HG02870 (cell line): ENCODE data around the gene RNF167.

Experiments used
- ATAC-seq: cut with Tn5 transposase; IDR thresholded peaks from one replicate; pipeline ENCODE4 v1.9.1; 2021; ENCODE audit warnings: mild to moderate bottlenecking, moderate library complexity; ENCODE audit not compliant: unreplicated experiment

The RNF167 gene

DNA sequence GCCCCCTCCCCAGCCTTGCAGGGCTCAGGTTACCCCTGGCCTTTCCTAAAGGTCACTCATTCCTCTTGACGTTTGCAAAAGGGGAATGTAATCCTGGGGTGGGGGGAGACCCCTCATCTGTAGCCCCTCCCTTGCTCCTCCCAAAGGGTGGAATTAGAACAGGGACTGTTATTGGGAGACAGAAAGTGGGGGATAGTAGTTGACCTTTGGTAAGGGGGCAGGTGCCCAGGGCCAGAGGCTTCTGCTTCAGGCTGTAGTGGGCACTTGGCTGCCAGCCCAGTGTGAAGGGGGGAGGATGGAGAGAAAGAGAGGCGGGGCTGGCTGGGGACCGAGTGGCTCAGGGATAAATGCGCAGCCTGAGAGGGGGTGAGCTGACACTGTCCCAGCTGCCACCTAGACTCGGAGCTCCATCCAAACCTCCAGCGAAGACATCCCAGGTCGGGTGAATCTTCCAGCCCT is 10.7 kb downstream of the RNF167 start, which contains the start of gene ENO3:
Gene ENO3 (plus strand): TSS at position 374 of the 459 bp plus-strand sequence. CDS start 711 bp downstream, outside the sequence.
- no peak for ATAC-seq

DNA sequence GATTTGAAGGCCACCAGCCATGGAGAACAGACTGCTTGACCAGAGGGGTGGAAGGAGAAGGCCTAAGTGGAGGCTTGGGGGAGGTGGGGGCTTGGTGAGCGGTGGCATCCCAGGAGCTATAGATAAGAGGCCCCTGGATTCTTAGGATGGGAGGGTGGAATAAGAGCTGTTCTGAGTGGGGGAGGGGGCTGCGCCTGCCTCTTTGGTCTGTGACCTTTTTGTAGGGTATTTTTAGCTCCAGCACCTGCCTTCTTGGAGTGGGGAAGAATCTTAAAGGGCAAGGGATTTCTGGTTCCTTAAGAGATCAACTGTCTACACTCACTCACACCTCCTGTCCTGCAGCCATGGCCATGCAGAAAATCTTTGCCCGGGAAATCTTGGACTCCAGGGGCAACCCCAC is 11.4 kb downstream of the RNF167 start:
- no peak for ATAC-seq

DNA sequence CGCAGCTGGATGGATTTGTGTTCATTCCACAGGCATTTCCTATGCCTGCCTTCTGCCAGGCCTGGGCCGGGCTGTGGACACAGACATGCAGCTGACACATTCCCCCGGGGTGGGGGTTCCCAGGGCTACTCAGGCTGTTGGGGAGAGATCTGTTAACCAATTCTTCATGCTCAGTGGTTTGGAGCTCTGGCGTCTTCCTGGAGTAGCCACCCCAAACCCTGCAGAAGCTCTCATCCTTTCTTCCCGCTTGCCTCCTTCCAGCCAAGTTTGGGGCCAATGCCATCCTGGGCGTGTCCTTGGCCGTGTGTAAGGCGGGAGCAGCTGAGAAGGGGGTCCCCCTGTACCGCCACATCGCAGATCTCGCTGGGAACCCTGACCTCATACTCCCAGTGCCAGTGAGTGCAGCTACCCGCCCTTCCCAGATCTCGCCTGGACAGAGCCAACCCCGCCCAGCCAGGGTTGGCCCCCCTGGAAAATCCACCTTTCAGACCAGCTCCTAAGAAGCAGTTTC is 13.4 kb downstream of the RNF167 start:
- no peak for ATAC-seq

DNA sequence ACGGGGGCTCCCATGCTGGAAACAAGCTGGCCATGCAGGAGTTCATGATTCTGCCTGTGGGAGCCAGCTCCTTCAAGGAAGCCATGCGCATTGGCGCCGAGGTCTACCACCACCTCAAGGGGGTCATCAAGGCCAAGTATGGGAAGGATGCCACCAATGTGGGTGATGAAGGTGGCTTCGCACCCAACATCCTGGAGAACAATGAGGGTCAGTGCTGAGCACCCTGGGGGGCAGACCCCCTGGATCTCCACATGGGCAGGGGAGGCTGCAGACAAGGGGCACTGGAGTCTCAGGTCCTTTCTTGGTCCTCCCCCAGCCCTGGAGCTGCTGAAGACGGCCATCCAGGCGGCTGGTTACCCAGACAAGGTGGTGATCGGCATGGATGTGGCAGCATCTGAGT is 15.0 kb downstream of the RNF167 start:
- no peak for ATAC-seq

DNA sequence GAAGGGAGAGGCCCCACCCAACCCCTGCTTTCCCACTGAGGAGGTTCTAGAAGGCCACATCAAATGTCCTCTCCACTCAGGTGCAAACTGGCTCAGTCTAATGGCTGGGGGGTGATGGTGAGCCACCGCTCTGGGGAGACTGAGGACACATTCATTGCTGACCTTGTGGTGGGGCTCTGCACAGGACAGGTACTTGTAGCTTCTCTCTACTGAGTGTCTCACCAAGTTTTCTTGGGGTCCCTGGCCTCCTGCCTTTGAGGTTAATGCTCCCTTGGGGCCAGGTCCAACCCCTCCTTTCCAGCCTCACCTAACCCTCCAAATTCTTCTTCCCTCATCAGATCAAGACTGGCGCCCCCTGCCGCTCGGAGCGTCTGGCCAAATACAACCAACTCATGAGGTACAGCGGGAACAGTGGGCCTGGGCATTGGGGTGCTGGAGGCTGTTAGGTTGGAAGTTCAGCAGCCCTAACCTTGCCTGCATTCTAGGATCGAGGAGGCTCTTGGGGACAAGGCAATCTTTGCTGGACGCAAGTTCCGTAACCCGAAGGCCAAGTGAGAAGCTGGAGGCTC is 16.5 kb downstream of the RNF167 start:
- no peak for ATAC-seq

DNA sequence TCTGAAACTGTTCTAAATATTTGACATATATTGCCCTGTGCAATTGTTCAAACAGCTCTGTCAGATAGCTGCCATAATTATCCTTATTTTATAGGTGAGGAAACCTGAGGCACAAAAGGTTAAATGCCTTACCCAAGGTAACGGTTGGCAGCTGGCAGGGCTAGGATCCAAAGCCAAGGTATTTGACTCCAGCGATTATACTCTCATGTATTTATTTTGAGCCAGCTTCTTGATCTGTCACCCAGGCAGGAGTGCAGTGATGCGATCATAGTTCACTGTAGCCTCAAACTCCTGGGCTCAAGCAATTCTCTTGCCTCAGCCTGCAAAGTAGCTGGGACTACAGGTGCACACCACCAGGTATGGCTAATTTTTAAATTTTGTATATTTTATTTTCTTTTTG is 18.0 kb downstream of the RNF167 start:
- no peak for ATAC-seq

DNA sequence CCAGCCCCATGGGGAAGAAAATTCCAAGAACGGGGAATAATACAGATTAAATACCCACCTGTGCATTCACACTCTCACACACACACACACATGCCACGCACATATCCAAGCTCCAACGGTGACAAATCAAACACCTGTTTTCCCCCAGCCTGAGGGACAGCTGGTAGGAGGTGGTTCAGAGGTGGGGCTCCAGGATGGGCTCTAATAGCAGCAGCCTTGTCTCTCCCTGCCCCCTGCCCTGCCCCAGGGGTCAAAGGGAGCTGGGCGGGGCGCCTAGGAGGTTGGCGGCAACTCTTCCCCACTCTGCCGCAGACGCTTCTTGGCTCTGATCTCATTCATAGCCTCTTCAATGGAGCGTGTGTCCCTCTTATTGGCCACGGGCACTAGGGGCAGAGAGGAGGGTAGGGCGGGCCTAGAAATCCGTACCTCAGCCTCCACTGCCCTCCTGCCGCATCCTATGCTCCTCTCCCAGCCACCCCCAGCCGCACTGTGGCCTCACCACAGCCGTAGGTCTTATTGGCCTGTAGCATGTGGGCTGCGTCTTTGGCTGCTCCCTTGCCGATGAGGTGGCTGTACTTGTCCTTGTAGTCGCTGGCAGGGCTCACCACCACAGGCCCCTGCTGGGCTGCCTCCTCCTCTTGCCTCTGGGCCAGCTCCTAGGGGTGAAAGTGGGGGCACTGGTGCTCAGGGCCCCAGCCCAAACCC is 19.3 kb downstream of the RNF167 start:
- ATAC-seq: no peak

DNA sequence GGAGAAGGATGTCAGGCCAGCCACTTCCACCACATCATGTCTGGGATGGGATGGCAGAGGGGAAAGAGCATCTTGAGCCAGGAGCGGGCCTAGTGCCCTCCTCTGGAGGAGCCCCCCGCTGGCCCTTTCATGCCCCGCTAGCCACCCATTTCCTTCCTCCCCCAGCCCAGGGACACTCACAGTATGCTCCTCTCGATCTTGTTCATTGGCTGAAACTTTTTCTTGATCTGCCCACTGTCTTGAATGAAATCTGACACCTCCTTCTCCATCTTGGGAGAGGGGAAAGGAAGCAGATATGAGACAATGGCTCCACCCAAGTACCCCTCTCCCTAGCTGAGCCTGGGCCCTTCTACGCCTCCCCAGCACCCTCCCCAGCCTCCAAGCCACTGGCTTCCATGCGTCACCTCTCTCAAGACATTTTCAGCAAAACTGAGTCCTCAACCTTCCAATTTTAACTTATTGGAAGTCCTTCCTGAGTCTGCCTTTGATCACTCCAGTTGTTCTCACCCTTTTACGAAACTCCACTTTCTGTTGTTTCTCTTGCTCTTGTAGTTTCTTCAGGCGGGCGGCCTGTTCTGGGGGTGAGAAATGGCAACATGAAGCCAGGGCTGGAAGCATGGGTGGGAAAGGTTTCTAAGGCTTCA is 20.3 kb downstream of the RNF167 start:
- ATAC-seq: no peak

DNA sequence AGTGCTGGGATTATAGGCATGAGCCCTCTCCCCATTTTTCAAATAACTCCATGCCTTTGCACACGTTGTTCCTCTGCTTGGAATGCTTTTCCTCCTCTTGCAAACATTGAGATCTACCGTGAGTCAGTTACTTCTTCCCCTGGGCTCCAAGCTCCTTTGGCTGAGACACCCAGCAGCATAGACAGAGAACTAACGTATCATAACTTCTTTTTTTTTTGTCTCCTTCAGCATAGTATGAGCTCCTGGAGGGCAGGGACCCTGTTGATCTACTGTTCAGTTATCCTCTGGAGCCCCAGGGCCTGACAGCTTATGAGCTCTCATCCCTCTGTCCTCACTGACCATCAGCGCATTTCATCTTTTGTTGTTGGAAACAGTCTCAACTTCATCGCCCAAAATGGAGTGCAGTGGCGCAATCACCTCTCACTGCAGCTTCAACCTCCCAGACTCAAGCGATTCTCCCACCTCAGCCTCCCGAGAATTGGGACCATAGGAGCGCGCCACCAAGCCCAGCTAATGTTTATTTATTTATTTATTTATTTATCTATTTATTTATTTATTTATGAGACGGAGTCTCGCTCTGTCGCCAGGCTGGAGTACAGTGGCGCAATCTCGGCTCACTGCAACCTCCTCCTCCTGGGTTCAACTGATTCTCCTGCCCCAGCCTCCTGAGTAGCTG is 25.4 kb downstream of the RNF167 start:
- no peak for ATAC-seq

DNA sequence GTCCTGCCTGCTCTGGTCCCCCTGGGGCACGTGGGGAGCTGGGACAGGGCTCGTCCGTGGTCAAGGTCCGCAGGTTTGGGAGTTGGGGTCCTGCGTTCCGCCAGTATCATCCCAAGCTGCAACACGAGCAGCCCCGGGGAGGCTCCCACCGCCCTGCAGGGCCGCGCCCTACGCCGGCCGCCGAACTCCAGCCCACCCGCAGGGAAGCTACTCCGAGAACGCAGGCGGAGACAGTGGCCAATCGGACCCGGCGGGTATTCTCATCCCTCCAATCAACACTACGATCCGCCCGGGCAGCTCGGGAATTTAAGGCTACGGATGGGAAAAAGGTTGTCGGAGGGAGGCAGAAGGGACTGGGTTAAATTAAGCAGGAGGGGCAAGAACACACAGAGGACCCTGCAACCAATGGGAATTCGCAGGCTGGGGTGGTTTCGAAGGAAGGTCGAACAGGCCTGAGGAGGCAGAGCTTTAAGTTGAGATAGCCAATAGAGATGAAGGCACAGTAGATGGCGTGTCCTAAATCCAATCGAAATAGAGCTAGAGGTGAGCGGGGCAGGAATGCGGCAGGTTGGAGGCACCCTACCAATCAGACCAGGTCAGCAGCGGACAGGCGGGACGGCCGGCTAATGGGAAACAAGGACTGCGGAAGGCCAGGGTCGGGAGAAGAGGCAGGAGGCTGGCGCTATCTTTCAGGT is 26.9 kb downstream of the RNF167 start:
- peak; percentile 83 for ATAC-seq

DNA sequence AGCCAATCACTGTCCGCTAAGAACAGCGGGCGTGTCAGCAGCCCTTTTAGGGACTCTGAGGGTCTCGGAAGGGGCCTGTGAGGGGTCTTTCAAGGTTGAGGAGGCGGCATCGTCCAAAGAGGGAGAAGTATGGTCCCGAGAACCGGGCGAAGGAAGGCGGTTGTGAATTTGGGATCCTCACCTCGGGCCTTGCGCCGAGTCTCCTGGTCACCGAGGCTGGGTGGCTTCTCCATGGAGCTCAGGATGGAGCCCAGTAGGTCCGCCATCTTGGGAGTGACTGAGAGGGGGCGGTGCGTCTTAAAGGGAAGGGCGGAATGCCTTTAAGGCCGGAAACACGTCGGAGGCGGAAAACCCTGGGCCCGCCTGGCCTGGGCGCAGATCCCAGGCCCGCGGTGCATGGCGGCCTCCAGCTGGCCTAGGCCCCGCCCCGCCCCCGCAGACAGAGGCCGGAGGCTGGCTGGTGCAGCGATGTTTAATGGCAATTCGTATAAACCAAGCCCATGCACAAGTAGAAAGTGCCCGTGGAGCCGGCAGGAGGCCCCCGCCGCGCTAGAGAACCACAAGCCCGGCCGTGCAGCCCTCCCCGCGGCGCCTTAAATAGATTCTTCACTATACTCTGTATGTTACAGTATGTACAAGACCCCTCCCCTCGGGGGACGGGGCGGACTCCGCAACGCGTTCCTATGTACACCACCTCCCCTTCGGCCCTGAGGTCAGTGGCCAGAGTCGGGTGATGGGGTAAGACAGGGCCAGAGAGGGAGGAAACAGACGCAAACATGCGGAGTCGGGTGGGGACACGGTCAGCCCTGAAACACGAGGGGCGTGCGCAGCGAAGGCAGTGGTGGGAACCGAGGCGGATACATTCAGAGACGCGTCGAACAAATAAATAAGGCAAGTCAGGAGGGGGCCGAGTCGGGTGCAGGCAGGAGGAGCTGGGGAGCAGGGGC is 27.7 kb downstream of the RNF167 start, which contains the start of gene SPAG7:
Gene SPAG7 (minus strand): TSS at position 279 of the 947 bp plus-strand sequence. CDS start 13 bp downstream, at position 266.
- ATAC-seq: peak; percentile 57

DNA sequence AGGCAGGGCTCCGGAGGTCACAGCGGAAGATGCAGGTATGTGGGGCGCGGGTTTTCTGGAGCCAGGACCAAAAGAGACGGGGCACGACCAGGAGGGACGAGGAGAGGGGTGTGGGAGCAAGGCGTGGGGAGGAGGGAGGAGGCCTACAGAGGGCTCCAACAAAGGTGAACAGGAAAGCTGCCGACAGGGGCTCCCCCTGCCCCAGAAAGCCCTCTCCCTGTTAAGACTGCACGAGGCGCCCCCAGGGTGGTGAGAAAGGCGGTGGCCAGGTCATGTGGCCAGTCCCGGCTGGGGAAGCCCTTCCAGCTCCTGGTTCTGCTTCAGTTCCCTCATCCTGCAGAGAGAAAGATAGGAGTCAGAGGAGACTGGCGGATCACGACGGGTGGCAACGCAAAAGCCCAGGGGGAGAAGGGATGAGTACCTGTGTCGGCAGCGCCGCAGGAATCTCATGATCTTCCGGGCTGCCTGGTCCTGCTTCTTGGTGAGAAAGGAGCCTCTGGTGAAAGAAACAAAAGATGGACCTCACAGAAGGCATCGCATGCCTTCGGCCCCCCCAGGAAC is 28.5 kb downstream of the RNF167 start:
- no peak for ATAC-seq

DNA sequence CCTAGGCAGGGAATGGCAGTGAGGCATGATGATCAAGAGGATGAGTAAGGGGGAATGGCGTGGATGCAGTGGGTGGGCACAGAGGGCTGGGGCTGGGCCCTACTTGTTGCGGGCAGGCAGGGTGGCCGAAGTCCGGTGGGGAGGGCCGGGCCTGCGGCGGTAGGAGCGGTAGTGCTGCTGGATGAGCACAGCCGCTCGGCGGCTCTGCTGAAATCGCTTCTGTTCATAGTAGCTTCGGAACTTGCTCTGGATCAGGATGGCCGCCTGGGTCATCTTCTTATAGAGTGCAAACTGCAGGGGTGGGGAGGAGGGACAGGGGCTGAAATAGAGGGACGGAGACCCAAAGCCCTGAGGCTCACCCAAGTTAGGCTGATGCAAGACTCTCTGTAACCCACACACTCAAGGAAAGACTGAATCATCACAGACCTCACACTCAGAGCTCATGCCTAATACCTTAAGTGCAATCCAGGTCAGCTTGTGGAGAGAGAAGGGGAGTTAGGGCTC is 29.0 kb downstream of the RNF167 start:
- no peak for ATAC-seq

DNA sequence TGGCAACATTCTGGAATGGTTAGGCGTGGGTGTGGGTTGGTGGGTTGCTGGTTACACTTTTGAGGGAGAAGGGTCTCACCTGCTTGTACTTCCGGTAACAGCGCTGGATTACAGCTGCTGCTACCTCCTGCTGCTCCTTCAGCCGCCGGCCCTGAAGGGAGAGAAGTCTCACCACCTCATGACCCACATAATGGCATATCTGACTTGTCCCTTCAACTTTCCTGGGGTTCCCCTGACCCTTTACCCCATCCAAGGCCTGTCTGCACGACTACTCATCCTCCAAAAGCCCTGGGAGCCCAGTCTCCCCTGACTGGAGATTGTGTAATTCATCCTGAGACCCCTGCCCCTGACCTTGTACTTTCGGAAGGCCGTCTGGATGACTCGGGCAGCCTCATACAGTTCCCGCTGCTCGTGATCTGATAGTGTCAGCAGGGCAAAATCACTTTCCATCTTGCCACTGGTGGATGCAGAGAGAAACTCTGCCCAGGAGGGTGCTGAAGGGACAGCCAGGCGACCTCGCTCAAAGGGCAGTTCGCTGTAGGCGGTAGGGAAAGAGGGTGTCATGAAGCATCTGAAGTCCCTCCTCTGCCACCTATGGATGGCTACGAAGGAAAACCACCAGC is 29.6 kb downstream of the RNF167 start:
- ATAC-seq: no peak

DNA sequence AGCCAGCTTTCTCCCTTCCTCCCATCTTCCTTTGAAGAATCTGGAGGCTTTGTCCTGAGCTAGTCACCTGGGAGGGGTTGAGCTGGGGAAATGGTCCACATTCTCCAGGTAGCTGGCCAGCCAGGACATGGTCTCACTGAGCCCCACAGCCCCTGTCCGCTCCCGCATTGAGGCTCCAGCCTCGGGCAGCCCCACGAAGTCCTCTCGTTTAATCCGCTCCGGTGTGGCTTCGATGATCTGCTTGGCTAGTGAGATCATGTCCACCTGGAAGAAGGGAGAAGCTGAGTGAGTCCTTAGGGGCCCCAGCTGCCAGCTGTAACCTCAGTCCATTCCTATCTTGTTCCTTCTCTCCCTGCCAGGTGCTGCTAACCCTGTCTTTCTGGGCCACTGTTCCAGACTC is 30.2 kb downstream of the RNF167 start:
- ATAC-seq: no peak

DNA sequence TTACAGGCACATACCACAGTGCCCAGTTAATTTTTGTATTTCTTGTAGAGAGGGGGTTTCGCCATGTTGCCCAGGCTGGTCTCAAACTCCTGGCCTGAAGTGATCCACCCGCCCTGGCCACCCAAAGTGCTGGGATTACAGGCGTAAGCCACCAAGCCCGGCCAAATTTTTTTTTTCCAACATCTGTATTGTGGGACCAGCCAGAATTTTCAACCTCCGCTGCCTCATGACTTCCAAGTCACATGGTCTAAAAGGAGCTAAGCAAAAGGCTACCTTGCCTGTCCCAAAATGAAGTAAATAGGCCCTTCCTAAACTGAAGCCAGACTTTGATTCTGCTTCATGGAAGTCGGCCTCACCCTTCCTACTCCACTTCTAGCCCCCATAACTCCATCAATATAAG is 31.8 kb downstream of the RNF167 start:
- ATAC-seq: no peak

DNA sequence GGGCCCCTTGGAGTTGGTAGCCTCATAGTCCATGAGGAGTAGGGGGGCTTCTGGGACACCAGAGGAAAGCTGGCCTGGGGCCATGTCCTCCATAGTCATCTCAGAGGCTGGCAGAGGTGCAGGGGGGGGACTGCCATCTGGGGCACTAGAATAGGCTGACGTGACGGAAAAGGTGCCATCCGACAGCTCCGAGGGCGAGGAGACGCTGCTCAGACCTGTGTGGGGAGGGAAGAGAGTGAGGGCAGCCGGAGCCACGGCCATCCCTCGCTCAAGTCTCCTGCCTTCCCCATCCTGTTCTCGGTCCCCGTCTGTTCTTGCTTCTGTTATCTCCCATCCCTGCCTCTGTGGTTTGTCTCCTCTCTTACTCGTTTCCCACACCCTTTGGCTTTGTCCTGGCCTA is 32.3 kb downstream of the RNF167 start:
- ATAC-seq: no peak

DNA sequence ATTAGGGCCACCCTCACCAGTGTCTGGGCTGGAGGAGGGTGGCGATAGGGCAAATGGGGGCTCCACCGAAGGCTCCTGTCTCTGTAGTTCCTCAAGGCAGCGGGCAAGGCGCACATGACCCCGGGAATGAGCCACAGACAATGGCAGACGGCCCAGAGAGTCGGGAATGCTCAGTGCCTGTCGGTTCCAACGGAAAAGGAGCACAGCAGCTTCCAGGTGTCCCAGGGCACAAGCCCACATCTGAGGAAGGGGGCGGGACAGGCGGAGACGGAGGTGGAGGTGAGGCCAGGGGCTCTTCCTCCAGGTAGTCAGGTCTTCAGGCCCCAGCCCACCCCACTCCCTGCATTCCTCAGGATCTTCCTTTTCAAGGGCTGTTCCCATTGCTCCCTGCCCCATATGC is 32.7 kb downstream of the RNF167 start:
- no peak for ATAC-seq
